BLaER1 treated with 17β-estradiol and CSF1 and Interleukin-3, amounts not matched to agents 10 nM and 100 nM (cell line): Measurements from ENCODE around the gene DNM2.

Source experiments
- H3K27ac ChIP-seq, 11 experiments: shearing (Covaris generic); formaldehyde crosslinking; 2 replicates each; pipeline ENCODE4 v1.8.1; 2022
- H3K27me3 ChIP-seq, 11 experiments: shearing (Covaris generic); formaldehyde crosslinking; 2 replicates each; pipeline ENCODE4 v1.8.1; 2022
- H3K36me3 ChIP-seq, 11 experiments: shearing (Covaris generic); formaldehyde crosslinking; 2 replicates each; pipeline ENCODE4 v1.8.1; 2022
- H3K4me1 ChIP-seq, 10 experiments: shearing (Covaris generic); formaldehyde crosslinking; 2 replicates each; pipeline ENCODE4 v1.8.1; 2022
- H3K4me2 ChIP-seq, 11 experiments: shearing (Covaris generic); formaldehyde crosslinking; 2 replicates each; pipeline ENCODE4 v1.8.1; 2022
- H3K4me3 ChIP-seq, 10 experiments: shearing (Covaris generic); formaldehyde crosslinking; 2 replicates each; pipeline ENCODE4 v1.8.1; 2022
- H3K9ac ChIP-seq, 11 experiments: shearing (Covaris generic); formaldehyde crosslinking; 2 replicates each; pipeline ENCODE4 v1.8.1; 2022
- H3K9me3 ChIP-seq, 11 experiments: shearing (Covaris generic); formaldehyde crosslinking; replicated peaks in 1 of 11; 2 replicates each; pipeline ENCODE4 v1.8.1; 2022
- H4K20me1 ChIP-seq, 11 experiments: shearing (Covaris generic); formaldehyde crosslinking; 2 replicates each; pipeline ENCODE4 v1.8.1; 2022
- Cebpa-rat ChIP-seq, 11 experiments: shearing (Covaris generic); IDR thresholded peaks; 2 replicates each; pipeline ENCODE4 v1.8.1; 2022

Gene DNM2

DNA sequence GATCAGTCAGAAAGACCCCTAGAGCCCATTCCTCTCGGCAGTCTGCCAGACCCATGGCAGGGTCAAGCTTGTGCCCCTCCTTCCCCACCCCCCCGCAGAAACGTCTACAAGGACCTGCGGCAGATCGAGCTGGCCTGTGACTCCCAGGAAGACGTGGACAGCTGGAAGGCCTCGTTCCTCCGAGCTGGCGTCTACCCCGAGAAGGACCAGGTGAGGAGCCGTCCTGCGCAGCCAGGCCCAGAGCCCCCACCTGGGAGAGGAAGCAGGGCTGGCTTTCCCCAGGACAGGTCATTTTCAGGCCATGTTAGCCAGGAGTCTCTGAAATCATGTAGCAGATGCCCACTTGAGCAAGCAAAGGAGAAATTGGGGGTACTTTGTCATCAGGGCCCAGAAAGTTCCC, 105.8 kb downstream of the DNM2 start:
- Histone ChIP-seq H3K4me3 (no peak overlapping the region), H3K27me3 (no peaks in the 10 kb centered on the region), H3K4me1 (peaks cover 11 to 30% (median 22%) of the 10 kb centered on the region in 10 experiments), H3K4me2 (no peak overlapping the region), H4K20me1 (peaks cover 0 to 83% (median 48%) of the 10 kb centered on the region in 11 experiments; a peak in 17 of 22 replicates), H3K9ac (no peak overlapping the region), H3K27ac (no peak overlapping the region), H3K9me3 (no peaks in the 10 kb centered on the region), H3K36me3 (peaks cover 98 to 100% (median 100%) of the 10 kb centered on the region in 11 experiments)
- TF ChIP-seq Cebpa-rat (IDR thresholded peaks at IDR 0.05), result no peak

DNA sequence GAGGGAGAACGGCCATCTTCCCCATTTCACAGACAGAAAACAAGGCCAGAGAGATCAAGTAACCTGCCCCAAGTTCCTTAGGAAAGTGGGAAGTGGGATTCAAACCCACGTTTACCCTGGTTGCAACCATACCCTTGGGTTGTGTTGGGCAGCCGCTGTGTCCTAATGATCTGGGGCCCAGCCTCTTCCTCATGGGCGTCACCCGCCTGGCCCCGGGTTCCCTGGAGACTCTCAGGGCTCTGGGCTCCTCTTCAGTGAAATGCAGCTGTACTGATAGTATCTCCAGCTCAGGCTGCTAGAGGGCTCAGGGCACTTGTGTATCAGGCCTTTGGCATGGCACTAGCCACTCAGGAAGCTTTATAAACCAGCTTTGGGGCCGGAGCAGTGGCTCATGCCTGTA, 108.4 kb downstream of the DNM2 start:
- TF ChIP-seq Cebpa-rat (IDR thresholded peaks at IDR 0.05), result no peak
- H3K4me3 ChIP-seq, result no peak overlapping the region
- H3K36me3 ChIP-seq, result peaks cover 98 to 100% (median 100%) of the 10 kb centered on the region in 11 experiments
- H3K27me3 ChIP-seq, result no peaks in the 10 kb centered on the region
- peaks cover 11 to 83% (median 53%) of the 10 kb centered on the region in 11 experiments; a peak in 21 of 22 replicates for H4K20me1 ChIP-seq
- H3K4me2 ChIP-seq, result peak overlapping the region in 10 of 11 experiments; percentile 5 to 41 (median 12); a peak in 10 of 22 replicates
- no peaks in the 10 kb centered on the region for H3K9me3 ChIP-seq
- H3K27ac ChIP-seq, result peak overlapping the region in 8 of 11 experiments; percentile 16 to 50 (median 36); a peak in 12 of 22 replicates
- H3K9ac ChIP-seq, result peak overlapping the region in 8 of 11 experiments; percentile 0 to 42 (median 27); a peak in 7 of 22 replicates
- H3K4me1 ChIP-seq, result peaks cover 11 to 30% (median 20%) of the 10 kb centered on the region in 10 experiments

GRCh38 chr19:10826846-10827245, 109.0 kb downstream of the DNM2 start:
- Histone ChIP-seq H3K9ac (peak overlapping the region in 2 of 11 experiments; percentile 28; a peak in 3 of 22 replicates), H3K4me3 (no peak overlapping the region), H3K9me3 (no peaks in the 10 kb centered on the region), H3K36me3 (peaks cover 98 to 100% (median 100%) of the 10 kb centered on the region in 11 experiments), H4K20me1 (peaks cover 16 to 83% (median 59%) of the 10 kb centered on the region in 11 experiments; a peak in 21 of 22 replicates), H3K27me3 (no peaks in the 10 kb centered on the region), H3K4me2 (peak overlapping the region in 2 of 11 experiments; percentile 7 to 37; a peak in 4 of 22 replicates), H3K4me1 (peaks cover 11 to 30% (median 20%) of the 10 kb centered on the region in 10 experiments), H3K27ac (peak overlapping the region in 5 of 11 experiments; percentile 18 to 50 (median 42); a peak in 6 of 22 replicates)
- TF ChIP-seq Cebpa-rat (IDR thresholded peaks at IDR 0.05), result no peak

DNA sequence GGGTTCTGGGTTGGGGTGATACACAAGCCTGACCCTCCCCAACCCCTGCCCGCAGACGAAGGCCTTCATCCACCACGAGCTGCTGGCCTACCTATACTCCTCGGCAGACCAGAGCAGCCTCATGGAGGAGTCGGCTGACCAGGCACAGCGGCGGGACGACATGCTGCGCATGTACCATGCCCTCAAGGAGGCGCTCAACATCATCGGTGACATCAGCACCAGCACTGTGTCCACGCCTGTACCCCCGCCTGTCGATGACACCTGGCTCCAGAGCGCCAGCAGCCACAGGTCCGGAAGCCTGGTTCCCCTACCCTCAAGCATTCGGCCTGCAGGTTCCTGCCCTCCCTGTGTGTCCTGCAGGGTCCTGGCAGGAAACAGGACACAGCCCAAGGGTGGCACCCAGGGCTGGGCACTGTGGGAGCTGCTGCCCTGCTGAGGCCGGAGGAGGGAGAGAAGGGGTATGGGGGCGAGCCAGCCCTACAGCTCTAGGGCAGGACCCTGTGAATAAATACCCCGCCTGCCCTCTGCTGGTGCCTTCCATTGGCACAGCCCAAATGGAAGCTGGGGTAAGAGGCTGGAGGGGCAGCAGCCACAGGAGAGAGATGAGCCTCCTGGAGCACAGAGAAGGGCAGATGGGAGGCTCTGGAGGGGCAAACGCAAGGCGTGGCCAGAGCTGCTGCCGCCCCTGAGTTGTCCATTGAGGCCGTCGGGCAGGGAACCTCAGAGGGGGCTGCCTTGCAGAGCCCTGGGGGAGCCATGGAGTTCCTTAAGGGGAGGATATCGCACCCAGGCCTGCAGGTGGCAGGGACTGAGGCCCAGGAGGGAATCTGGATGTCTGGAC, 111.3 kb downstream of the DNM2 start:
- H3K4me1 ChIP-seq, result peaks cover 11 to 28% (median 20%) of the 10 kb centered on the region in 10 experiments
- no peaks in the 10 kb centered on the region for H3K27me3 ChIP-seq
- H3K27ac ChIP-seq, result peak overlapping the region in 5 of 11 experiments; percentile 1 to 45 (median 20); a peak in 5 of 22 replicates
- H3K4me2 ChIP-seq, result no peak overlapping the region
- H3K9ac ChIP-seq, result peak overlapping the region in 2 of 11 experiments; percentile 15 to 30; a peak in 4 of 22 replicates
- no peak overlapping the region for H3K4me3 ChIP-seq
- H4K20me1 ChIP-seq, result peaks cover 24 to 95% (median 77%) of the 10 kb centered on the region in 11 experiments; a peak in 21 of 22 replicates
- peaks cover 96 to 100% (median 100%) of the 10 kb centered on the region in 11 experiments for H3K36me3 ChIP-seq
- TF ChIP-seq Cebpa-rat (IDR thresholded peaks at IDR 0.05), result no peak
- H3K9me3 ChIP-seq, result no peaks in the 10 kb centered on the region

GRCh38 chr19:10829967-10830366, 112.1 kb downstream of the DNM2 start:
- Histone ChIP-seq H3K9me3 (no peaks in the 10 kb centered on the region), H4K20me1 (peaks cover 28 to 95% (median 78%) of the 10 kb centered on the region in 11 experiments; a peak in 21 of 22 replicates), H3K4me1 (peaks cover 11 to 22% (median 18%) of the 10 kb centered on the region in 10 experiments), H3K27ac (peak overlapping the region in 3 of 11 experiments; percentile 20 to 34 (median 23); a peak in 2 of 22 replicates), H3K4me3 (no peak overlapping the region), H3K27me3 (no peaks in the 10 kb centered on the region), H3K9ac (peak overlapping the region in 1 of 11 experiments; percentile 30; a peak in 2 of 22 replicates), H3K4me2 (no peak overlapping the region), H3K36me3 (peaks cover 90 to 100% (median 97%) of the 10 kb centered on the region in 11 experiments)
- TF ChIP-seq Cebpa-rat (IDR thresholded peaks at IDR 0.05), result no peak

DNA sequence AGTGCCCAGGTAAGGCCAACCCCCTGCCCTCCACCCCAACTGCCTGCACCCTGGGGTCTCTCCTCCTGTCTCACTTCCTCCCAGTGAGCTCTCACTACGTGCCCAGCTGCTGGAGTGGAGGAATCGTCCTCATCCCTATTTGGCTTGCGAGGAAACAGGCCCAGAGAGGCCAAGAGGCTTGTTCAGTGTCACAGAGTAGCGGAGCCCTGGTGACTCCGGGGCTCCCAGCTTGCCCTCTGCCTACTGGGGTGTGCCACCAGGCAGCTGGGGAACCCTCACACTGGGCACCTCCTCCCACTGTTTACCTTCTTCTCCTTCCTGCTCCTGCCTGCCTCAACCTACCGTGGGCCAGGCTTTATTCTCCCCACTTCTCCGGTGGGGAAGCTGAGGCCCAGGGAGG, 112.5 kb downstream of the DNM2 start:
- Histone ChIP-seq H3K27me3 (no peaks in the 10 kb centered on the region), H4K20me1 (peaks cover 32 to 95% (median 80%) of the 10 kb centered on the region in 11 experiments; a peak in 21 of 22 replicates), H3K4me3 (no peak overlapping the region), H3K36me3 (peaks cover 86 to 100% (median 96%) of the 10 kb centered on the region in 11 experiments), H3K9ac (peak overlapping the region in 1 of 11 experiments; percentile 30; a peak in 2 of 22 replicates), H3K4me2 (no peak overlapping the region), H3K27ac (0 out of 22 replicates have a peak overlapping the region, but pooled peaks of 1 of the 11 experiments have one; percentile 4), H3K9me3 (no peaks in the 10 kb centered on the region), H3K4me1 (peaks cover 8 to 23% (median 19%) of the 10 kb centered on the region in 10 experiments)
- TF ChIP-seq Cebpa-rat (IDR thresholded peaks at IDR 0.05), result no peak

GRCh38 chr19:10830931-10831779, 113.3 kb downstream of the DNM2 start:
- no peak overlapping the region for H3K4me3 ChIP-seq
- no peak for TF ChIP-seq Cebpa-rat (IDR thresholded peaks at IDR 0.05)
- peaks cover under 1 to 16% (median 11%) of the 10 kb centered on the region in 10 experiments; a peak in 19 of 20 replicates for H3K4me1 ChIP-seq
- H3K9ac ChIP-seq, result peak overlapping the region in 2 of 11 experiments; percentile 3 to 37; a peak in 1 of 22 replicates
- H3K4me2 ChIP-seq, result no peak overlapping the region
- no peaks in the 10 kb centered on the region for H3K9me3 ChIP-seq
- no peaks in the 10 kb centered on the region for H3K27me3 ChIP-seq
- peaks cover 30 to 88% (median 73%) of the 10 kb centered on the region in 11 experiments; a peak in 21 of 22 replicates for H4K20me1 ChIP-seq
- peaks cover 78 to 93% (median 89%) of the 10 kb centered on the region in 11 experiments for H3K36me3 ChIP-seq
- peak overlapping the region in 2 of 11 experiments; percentile 2 to 5; a peak in 2 of 22 replicates for H3K27ac ChIP-seq
